ENCODE data around the gene TCF7L1. TPM values are rescaled to one million over a fixed set of nuclear protein-coding genes. Genes with fewer than 3 reads are reported as not detected.

Gene TCF7L1
- polyA plus RNA-seq, 1 experiment: 3.2 TPM

- H3K4me3 ChIP-seq (ENCODE audit: low read depth, low read length): no peak overlapping the region
- no peaks in the 10 kb centered on the region for H3K27me3 ChIP-seq (ENCODE audit: control insufficient read depth, insufficient read depth, low read length)
- DNase-seq (ENCODE audit: low read depth): no peak
- H3K36me3 ChIP-seq (ENCODE audit: control insufficient read depth, insufficient read depth, low read length): no peaks in the 10 kb centered on the region
- TF ChIP-seq, protein P1, sequence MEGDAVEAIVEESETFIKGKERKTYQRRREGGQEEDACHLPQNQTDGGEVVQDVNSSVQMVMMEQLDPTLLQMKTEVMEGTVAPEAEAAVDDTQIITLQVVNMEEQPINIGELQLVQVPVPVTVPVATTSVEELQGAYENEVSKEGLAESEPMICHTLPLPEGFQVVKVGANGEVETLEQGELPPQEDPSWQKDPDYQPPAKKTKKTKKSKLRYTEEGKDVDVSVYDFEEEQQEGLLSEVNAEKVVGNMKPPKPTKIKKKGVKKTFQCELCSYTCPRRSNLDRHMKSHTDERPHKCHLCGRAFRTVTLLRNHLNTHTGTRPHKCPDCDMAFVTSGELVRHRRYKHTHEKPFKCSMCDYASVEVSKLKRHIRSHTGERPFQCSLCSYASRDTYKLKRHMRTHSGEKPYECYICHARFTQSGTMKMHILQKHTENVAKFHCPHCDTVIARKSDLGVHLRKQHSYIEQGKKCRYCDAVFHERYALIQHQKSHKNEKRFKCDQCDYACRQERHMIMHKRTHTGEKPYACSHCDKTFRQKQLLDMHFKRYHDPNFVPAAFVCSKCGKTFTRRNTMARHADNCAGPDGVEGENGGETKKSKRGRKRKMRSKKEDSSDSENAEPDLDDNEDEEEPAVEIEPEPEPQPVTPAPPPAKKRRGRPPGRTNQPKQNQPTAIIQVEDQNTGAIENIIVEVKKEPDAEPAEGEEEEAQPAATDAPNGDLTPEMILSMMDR (IDR thresholded peaks at IDR 0.05; ENCODE audit: insufficient read depth, low read depth, low read length): no peak
- ChIA-PET CTCF (interaction anchor here (0.9 to 2.7 kb wide), 4 partner anchors 8 to 13 kb away, joined by 3 to 9 read pairs (median 4); no protein-coding TSS in a partner anchor), POLR2A (no interaction called here)
These were observed 130.4 kb downstream of the TCF7L1 start for GRCh38 chr2:85263591-85263990.

DNA sequence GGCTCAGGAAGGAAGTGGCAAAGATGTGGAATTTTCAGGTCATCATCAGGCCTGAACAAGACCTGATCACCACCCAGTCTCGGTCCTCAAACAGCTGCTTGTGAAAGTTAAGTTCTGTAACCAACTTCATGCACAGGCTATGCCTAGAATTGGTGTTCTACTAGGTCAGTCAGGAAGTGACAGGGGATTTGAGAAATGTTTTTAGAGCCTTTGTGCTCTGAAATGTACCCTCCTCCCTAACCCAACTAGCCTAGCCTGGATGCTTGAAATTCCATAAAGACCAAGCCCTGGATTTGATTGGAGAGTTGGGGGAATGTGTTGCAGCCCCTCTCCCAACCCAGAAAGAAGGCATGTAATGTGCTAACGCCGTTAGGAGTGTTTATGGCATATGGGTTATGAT lies 131.3 kb downstream of the TCF7L1 start:
- no peak for DNase-seq (ENCODE audit: low read depth)
- ChIA-PET POLR2A (no interaction called here), CTCF (interaction anchor here (1.2 to 2.7 kb wide), 3 partner anchors 10 to 14 kb away, joined by 3 to 9 read pairs (median 4); no protein-coding TSS in a partner anchor)
- TF ChIP-seq, protein P1 (IDR thresholded peaks at IDR 0.05; ENCODE audit: insufficient read depth, low read depth, low read length): no peak
- Histone ChIP-seq H3K4me3 (ENCODE audit: low read depth, low read length) (no peak overlapping the region), H3K27me3 (ENCODE audit: control insufficient read depth, insufficient read depth, low read length) (no peaks in the 10 kb centered on the region), H3K36me3 (ENCODE audit: control insufficient read depth, insufficient read depth, low read length) (no peaks in the 10 kb centered on the region)

- ChIA-PET CTCF (interaction anchor here (0.6 to 2.7 kb wide), 7 partner anchors 8 to 147 kb away, joined by 3 to 12 read pairs (median 4); partner anchors contain the start of gene TCF7L1), POLR2A (no interaction called here)
- TF ChIP-seq, protein P1 (IDR thresholded peaks at IDR 0.05; ENCODE audit: insufficient read depth, low read depth, low read length): no peak
- no peak for DNase-seq (ENCODE audit: low read depth)
- Histone ChIP-seq H3K4me3 (ENCODE audit: low read depth, low read length) (no peak overlapping the region), H3K27me3 (ENCODE audit: control insufficient read depth, insufficient read depth, low read length) (no peaks in the 10 kb centered on the region), H3K36me3 (ENCODE audit: control insufficient read depth, insufficient read depth, low read length) (no peaks in the 10 kb centered on the region)
These were observed 132.1 kb downstream of the TCF7L1 start for GRCh38 chr2:85265304-85265703.

- ChIA-PET POLR2A (no interaction called here), CTCF (interaction anchor here (0.6 to 2.7 kb wide), 18 partner anchors 8 to 274 kb away, joined by 3 to 13 read pairs (median 4); partner anchors contain the start of gene TCF7L1)
- Histone ChIP-seq H3K27me3 (ENCODE audit: control insufficient read depth, insufficient read depth, low read length) (no peaks in the 10 kb centered on the region), H3K4me3 (ENCODE audit: low read depth, low read length) (no peak overlapping the region), H3K36me3 (ENCODE audit: control insufficient read depth, insufficient read depth, low read length) (no peaks in the 10 kb centered on the region)
- TF ChIP-seq, protein P1 (IDR thresholded peaks at IDR 0.05; ENCODE audit: insufficient read depth, low read depth, low read length): peak; percentile 86
- DNase-seq (ENCODE audit: low read depth): no peak
These were observed 133.2 kb downstream of the TCF7L1 start for GRCh38 chr2:85266146-85267041.

- Histone ChIP-seq H3K27me3 (ENCODE audit: control insufficient read depth, insufficient read depth, low read length) (no peaks in the 10 kb centered on the region), H3K4me3 (ENCODE audit: low read depth, low read length) (no peak overlapping the region), H3K36me3 (ENCODE audit: control insufficient read depth, insufficient read depth, low read length) (no peaks in the 10 kb centered on the region)
- ChIA-PET CTCF (interaction anchor here (1.1 kb wide), 1 partner anchor 137 kb away, joined by 3 read pairs; no protein-coding TSS in a partner anchor), POLR2A (no interaction called here)
- no peak for DNase-seq (ENCODE audit: low read depth)
- TF ChIP-seq, protein P1 (IDR thresholded peaks at IDR 0.05; ENCODE audit: insufficient read depth, low read depth, low read length): no peak
These were observed 136.8 kb downstream of the TCF7L1 start for GRCh38 chr2:85269959-85270358.
